HG03064 (cell line): Measurements from ENCODE around the gene SLC30A4.
"Not testable (repeated sequence)": the region's sequence is repeated elsewhere in the genome, so short reads cannot be mapped to it uniquely, and the experiment has no call there.

ENCODE experiments used
- ATAC-seq: cut with Tn5 transposase; IDR thresholded peaks from one replicate; pipeline ENCODE4 v1.9.1; 2021; ENCODE audit warnings: low read depth; ENCODE audit not compliant: unreplicated experiment

Gene SLC30A4

DNA sequence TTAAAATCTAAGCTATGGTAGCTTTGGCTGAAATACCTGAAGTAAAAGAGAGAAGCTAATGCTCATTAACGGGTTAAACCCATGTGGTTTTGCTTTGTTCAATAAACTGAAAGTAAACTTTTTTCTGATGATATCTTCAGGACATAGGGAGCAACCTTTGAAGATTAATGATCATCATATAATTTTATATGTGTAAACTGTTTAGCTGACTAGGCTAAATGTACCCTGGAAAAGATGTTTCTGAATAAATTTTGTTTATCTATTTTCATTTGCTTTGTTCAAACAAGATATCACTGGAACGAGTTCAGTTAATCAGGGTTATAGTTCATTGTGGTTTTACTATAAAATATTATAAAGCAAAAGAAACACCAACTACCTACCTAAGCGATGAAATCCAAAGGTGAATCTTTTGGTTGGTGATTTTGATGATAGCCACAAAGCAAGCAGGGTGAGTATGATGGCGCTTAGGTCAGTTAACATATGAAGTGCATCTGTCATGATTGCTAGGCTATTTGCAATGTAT is 11.7 kb downstream of the SLC30A4 start:
- ATAC-seq: no peak

GRCh38 chr15:45507143-45507542 is 15.4 kb downstream of the SLC30A4 start:
- not testable (repeated sequence) for ATAC-seq

DNA sequence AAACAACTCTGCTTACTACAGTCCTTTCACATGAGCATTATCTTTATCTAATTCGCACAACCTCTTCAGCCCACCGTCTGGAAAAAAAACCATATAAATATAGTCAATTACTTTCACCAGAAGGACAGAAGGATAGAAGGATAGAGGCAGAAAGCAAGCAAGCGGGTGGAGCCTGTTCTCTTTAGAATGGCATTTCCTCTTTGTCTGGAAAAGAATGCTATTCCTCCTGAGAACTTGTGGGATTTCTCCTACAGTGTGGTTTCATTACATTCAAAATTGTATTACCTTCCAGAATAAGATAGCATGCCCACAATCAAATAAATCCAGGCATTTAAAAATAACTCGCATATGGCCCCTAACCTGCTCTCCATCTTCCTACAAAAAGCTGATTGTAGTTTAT is 23.1 kb downstream of the SLC30A4 start:
- ATAC-seq: no peak

GRCh38 chr15:45498701-45499100 is 23.9 kb downstream of the SLC30A4 start:
- no peak for ATAC-seq

DNA sequence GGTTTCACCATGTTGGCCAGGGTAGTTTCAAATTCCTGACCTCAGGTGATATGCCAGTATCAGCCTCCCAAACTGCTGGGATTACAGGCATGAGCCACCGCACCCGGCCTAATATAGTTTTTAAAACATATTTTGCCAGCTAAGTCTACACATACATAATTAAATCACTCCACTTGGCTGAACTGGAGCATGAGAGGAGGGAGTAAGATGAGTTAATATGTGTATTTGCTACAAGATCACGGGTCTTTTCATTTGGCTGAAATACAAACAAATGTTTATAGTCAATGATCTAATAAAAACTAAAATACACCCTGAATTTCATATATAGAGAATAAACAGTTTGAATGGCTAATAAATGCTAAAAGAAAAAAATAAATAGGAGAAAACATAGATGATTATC is 25.3 kb downstream of the SLC30A4 start:
- ATAC-seq: no peak

DNA sequence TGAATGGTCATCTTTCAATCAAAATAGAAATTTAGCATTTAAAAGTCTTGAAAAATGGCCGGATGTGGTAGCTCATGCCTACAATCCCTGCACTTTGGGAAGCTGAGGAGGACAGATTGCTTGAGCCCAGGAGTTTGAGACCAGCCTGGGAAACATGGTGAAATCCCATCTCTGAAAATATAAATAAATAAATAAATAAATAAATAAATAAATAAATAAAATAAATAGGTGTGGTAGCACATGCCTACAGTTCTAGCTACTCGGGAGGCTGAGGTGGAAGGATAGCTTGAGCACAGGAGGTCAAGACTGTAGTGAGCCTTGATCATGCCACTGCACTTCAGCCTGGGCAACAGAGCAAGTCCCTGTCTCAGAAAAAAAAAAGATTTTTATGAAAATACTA is 25.9 kb downstream of the SLC30A4 start:
- ATAC-seq: no peak

GRCh38 chr15:45495588-45495987 is 27.0 kb downstream of the SLC30A4 start:
- no peak for ATAC-seq

GRCh38 chr15:45489690-45490238 is 32.8 kb downstream of the SLC30A4 start:
- no peak for ATAC-seq

DNA sequence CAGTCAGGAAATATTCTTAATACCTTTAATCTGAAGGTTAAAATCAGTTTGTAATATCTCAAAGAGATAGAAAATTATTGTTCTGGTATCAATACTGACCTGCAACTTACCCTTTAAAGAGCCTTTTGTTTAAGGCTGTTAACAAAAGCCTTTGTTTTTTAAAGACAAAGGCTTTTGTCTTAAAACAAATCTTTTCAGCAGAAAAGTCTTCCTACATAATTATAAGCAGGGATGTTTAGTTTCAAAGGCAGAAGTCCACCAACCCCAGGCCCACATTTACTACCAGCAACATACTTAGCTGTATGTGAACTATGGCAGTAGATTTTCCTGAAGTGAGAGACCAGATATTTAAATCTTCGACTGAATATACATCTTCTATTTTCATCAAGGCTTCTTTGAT is 36.2 kb downstream of the SLC30A4 start:
- ATAC-seq: no peak

GRCh38 chr15:45481135-45481534 is 41.4 kb downstream of the SLC30A4 start:
- no peak for ATAC-seq

- ATAC-seq: no peak
Observed at GRCh38 chr15:45476410-45476809, 46.1 kb downstream of the SLC30A4 start.

- ATAC-seq: no peak
Observed at GRCh38 chr15:45474799-45475198, 47.8 kb downstream of the SLC30A4 start.

GRCh38 chr15:45473068-45473467 is 49.5 kb downstream of the SLC30A4 start:
- ATAC-seq: no peak

DNA sequence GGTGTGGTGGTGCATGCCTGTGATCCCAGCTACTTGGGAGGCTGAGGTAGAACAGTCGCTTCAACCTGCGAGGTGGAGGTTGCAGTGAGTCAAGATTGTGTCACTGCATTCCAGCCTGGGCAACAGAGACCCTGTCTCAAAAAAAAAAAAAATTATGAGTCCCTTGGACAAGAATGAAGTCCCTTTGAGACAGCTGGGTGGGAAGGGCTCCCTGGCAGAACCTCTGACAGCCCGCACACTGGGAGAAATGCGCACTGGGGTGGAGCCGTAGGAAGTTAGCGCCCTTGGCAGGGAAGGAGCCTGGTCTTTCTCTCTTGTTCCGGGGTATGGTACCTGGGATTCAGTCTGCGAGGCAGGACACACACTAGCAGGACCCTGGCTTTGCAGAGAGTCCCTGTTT is 51.4 kb downstream of the SLC30A4 start:
- no peak for ATAC-seq

GRCh38 chr15:45469441-45469840 is 53.1 kb downstream of the SLC30A4 start:
- ATAC-seq: no peak

DNA sequence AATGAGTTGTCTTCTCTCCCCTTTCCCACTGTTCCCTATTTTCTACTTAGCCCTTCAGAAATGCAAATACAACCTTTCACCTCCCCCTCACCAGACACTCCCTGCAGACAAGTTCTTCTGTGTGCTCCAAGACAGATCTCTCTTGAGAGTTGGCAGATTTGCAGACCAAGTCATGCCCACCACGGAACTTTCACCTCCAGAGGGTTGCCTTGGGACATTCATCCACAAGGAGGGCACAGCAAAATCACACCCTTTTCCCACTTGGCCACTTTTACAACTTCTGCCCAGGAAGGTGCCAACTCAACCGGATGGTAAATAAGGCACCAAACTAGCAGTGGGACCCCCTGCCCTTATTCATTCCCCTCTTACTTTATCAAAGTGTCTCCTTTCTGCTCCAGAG is 53.5 kb downstream of the SLC30A4 start:
- no peak for ATAC-seq

- ATAC-seq: no peak
Observed at GRCh38 chr15:45468294-45468693, 54.3 kb downstream of the SLC30A4 start.

DNA sequence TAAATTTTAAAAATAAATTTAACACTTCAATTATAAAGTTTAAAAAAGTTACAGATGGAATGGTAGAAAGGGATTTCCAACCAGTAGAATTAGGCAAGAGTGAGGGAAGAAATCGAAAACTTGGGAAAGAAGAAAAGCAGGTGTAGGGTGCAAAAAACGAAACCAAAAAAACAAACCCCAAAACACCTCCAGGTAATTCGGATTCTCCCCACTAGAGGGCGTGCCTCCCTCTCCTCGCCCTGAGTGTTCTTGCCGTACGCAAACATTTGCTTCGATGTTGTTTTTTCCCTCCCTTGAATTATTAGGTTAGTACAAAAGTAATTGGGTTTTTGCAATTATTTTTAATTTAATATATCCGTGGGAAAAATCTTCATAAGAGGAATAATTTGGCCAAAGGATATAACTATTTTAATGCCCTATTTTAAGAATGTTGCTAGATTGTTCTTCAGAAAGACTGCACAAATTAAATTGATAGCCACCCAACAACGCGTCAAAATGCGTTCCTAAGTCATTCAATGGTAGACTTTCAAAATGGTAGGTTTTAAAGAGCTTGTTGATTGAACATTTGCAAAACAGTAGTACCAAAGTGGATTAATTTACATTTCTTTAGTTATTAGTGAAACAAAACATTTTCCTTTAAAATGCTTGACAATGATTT is 63.7 kb downstream of the SLC30A4 start:
- ATAC-seq: no peak

DNA sequence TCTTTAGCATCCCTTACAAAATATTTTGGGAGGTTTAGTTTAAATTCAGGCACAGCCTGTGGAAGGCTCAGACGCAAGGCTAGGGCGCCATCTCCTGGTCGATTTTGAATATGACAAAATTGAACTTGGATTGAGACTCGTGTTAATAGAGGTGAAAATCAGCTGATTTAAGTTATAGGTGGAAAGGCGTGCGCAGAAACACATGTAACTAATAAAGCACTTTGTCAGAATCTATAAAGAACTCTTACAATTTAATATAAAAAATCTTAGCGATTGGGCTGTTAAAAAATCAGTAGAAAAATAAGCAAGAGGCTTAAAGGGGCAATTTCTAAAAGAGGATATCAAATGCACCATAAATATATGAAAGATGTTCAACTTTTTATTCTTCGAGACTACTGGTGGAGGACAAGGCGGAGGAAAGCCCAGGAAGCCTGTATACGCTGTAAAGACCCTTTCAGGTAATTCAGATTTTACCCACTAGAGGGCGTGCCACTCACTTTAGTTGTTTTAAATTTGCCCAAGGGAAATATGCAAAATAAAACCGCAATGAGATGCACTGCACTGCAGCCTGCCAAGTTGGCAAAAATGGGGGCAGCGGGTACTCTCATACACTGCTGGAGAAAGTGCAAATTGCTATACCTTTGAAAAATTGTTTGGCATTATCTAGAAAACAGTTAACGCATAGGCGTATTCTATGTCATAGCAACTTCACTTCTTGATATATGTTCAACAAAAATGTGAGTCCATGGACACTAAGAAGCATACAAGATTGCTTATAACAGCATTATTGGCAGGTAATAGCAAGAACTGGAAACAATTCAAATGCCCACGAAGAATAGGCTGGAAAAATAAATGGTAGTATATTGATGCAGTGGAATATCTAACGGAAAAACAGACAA is 64.7 kb downstream of the SLC30A4 start:
- peak; percentile 61 for ATAC-seq

- ATAC-seq: peak; percentile 10
Observed at GRCh38 chr15:45457220-45457619, 65.3 kb downstream of the SLC30A4 start.
